ENCODE data around the gene BRINP3. TPM values are rescaled to one million over a fixed set of nuclear protein-coding genes. Genes with fewer than 3 reads are reported as not detected.

Gene BRINP3
- total RNA-seq, 1 donor from 2014 or later = not detected

DNA sequence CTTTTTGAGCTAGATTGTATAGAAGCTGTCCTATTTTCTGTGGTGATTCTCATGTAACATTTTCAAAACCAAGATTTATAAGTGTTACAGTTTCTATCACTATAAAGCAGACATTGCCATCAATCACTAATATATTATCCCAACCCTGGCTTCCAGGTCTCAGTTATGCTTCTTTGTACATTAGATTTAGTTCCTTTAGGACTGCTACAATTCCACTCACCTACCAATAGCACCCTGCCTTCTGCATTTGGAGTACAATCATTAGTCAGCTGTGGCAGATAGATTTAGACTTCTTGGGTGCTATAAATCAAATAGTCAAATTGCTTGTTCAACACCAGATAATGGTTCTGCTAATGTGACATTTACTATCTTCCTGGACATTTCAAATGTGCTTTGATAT, 281.6 kb downstream of the BRINP3 start:
- H3K27ac Mint-ChIP-seq = no peak overlapping the region
- H3K27me3 Mint-ChIP-seq (ENCODE audit: low read depth) = no peaks in the 10 kb centered on the region
- no peaks in the 10 kb centered on the region for H3K36me3 Mint-ChIP-seq (ENCODE audit: low read depth)
- no peak overlapping the region for H3K4me3 Mint-ChIP-seq (ENCODE audit: low read depth)
- peaks cover 18% of the 10 kb centered on the region for H3K9me3 Mint-ChIP-seq
- intact Hi-C loops (cut with micrococcal nuclease) = no loop called here
- no peaks in the 10 kb centered on the region for H3K4me1 Mint-ChIP-seq (ENCODE audit: low read depth)
- no peak for DNase-seq (ENCODE audit: low spot score)

- Mint-ChIP-seq H3K36me3 (ENCODE audit: low read depth) (no peaks in the 10 kb centered on the region), H3K9me3 (peaks cover 10% of the 10 kb centered on the region), H3K27ac (no peak overlapping the region), H3K4me1 (ENCODE audit: low read depth) (no peaks in the 10 kb centered on the region), H3K27me3 (ENCODE audit: low read depth) (no peaks in the 10 kb centered on the region), H3K4me3 (ENCODE audit: low read depth) (no peak overlapping the region)
- intact Hi-C loops (cut with micrococcal nuclease) = no loop called here
- no peak for DNase-seq (ENCODE audit: low spot score)
Observed at GRCh38 chr1:190193508-190194115, 284.1 kb downstream of the BRINP3 start.

DNA sequence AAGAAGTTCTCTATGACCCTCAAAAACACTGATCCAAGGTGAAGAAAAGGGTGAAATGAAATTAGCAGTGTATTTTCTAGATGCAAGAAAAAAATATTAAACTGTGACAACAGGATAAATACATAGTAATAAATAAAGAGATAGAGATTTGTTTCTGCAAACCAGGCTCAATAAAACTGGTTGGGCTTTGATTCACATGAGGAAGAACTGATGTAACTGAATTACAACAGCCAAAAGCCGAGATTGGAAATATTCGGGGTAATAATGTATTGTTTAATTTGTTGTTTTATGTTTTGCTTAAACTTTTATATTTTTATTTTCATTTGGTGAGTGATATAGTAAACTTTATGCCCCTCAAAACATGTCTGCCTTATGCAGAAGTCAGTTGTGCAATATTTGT, 285.0 kb downstream of the BRINP3 start:
- DNase-seq (ENCODE audit: low spot score) = no peak
- Mint-ChIP-seq H3K4me1 (ENCODE audit: low read depth) (no peaks in the 10 kb centered on the region), H3K9me3 (peaks cover 6% of the 10 kb centered on the region), H3K27ac (no peak overlapping the region), H3K36me3 (ENCODE audit: low read depth) (no peaks in the 10 kb centered on the region), H3K4me3 (ENCODE audit: low read depth) (no peak overlapping the region), H3K27me3 (ENCODE audit: low read depth) (no peaks in the 10 kb centered on the region)
- intact Hi-C loops (cut with micrococcal nuclease) = no loop called here

DNA sequence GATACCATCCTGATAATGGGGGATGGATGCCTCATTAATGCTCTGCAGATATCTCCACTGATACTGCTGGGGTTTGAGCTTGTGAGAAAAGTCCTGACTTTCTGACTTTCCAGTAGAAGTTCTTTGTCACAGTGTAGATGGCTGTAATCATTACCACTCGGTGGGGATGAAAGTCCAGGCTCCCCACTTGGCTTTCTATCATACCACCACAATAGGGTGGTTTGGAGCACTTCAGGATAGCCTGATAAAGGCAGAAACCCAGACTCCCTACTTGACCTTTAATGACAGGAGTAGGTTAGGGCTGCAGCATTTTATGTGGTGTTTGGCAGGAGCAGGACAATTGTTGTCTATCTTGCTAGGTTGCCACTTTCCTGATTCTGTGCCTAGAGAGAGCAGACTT, 294.1 kb downstream of the BRINP3 start:
- no peaks in the 10 kb centered on the region for H3K4me1 Mint-ChIP-seq (ENCODE audit: low read depth)
- no peaks in the 10 kb centered on the region for H3K36me3 Mint-ChIP-seq (ENCODE audit: low read depth)
- H3K9me3 Mint-ChIP-seq = peaks cover 6% of the 10 kb centered on the region
- H3K27me3 Mint-ChIP-seq (ENCODE audit: low read depth) = no peaks in the 10 kb centered on the region
- DNase-seq (ENCODE audit: low spot score) = no peak
- intact Hi-C loops (cut with micrococcal nuclease) = no loop called here
- no peak overlapping the region for H3K27ac Mint-ChIP-seq
- no peak overlapping the region for H3K4me3 Mint-ChIP-seq (ENCODE audit: low read depth)

DNA sequence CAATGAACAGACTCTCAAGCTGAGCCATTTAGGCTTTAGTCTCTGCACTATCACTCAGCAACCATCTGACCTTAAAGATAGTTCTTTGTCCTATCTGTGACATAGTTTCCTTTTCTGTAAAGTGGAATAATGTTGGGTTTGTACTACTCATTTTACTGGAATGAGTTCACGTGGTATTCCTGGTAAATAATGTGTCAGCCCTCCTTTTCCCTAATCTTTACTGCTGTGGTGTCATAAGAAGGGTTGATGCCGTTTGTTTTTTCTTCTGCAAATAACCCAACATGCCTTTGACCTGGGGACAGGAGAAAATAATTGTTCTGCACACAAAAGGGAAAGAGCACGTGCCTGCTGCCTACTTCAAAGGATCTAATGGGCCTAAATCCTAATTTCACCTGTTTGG, 297.8 kb downstream of the BRINP3 start:
- H3K36me3 Mint-ChIP-seq (ENCODE audit: low read depth) = no peaks in the 10 kb centered on the region
- no peak overlapping the region for H3K27ac Mint-ChIP-seq
- H3K4me3 Mint-ChIP-seq (ENCODE audit: low read depth) = no peak overlapping the region
- intact Hi-C loops (cut with micrococcal nuclease) = no loop called here
- no peaks in the 10 kb centered on the region for H3K27me3 Mint-ChIP-seq (ENCODE audit: low read depth)
- no peaks in the 10 kb centered on the region for H3K9me3 Mint-ChIP-seq
- no peaks in the 10 kb centered on the region for H3K4me1 Mint-ChIP-seq (ENCODE audit: low read depth)
- no peak for DNase-seq (ENCODE audit: low spot score)

DNA sequence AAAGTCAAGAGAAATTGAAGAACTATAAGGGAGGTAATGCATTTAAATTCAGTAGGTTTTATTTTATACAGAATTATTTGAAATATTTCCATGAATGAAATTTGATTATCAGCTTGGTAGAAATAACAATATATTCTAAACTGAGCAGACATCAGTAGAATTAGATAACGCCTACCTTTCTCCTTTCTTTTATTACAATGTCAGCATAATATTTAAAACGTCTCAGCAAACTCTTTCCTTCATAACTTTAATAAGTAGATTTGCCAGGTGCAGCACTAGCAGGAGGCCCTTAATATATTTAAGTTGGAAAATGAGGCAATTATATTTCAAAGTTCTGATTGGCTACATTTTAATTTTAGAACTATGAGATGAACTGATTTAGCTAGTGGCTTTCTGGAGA, 298.8 kb downstream of the BRINP3 start:
- Mint-ChIP-seq H3K36me3 (ENCODE audit: low read depth) (no peaks in the 10 kb centered on the region), H3K4me1 (ENCODE audit: low read depth) (no peaks in the 10 kb centered on the region), H3K9me3 (no peaks in the 10 kb centered on the region), H3K4me3 (ENCODE audit: low read depth) (no peak overlapping the region), H3K27ac (no peak overlapping the region), H3K27me3 (ENCODE audit: low read depth) (no peaks in the 10 kb centered on the region)
- no peak for DNase-seq (ENCODE audit: low spot score)
- intact Hi-C loops (cut with micrococcal nuclease) = no loop called here

DNA sequence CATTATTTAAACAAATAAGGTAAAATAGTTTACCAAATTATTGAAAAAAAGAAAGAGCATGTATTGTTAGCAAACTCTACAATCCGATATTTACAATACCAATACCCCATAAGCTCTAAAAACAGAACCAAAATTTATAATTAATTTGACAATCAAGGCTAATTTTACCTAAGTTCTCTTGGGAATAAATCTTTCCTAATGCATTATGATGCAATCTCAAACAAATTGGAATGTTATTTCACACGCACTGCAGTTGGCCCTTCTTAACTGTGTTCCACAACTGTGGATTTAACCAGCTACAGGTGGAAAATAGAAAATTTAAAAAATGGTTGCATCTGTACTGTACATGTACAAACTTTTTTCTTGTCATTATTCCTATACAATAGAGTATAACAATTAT, 300.1 kb downstream of the BRINP3 start:
- H3K4me1 Mint-ChIP-seq (ENCODE audit: low read depth) = no peaks in the 10 kb centered on the region
- DNase-seq (ENCODE audit: low spot score) = no peak
- peaks cover 5% of the 10 kb centered on the region for H3K9me3 Mint-ChIP-seq
- intact Hi-C loops (cut with micrococcal nuclease) = no loop called here
- no peak overlapping the region for H3K27ac Mint-ChIP-seq
- no peak overlapping the region for H3K4me3 Mint-ChIP-seq (ENCODE audit: low read depth)
- H3K36me3 Mint-ChIP-seq (ENCODE audit: low read depth) = no peaks in the 10 kb centered on the region
- no peaks in the 10 kb centered on the region for H3K27me3 Mint-ChIP-seq (ENCODE audit: low read depth)

- intact Hi-C loops (cut with micrococcal nuclease) = no loop called here
- no peak overlapping the region for H3K4me3 Mint-ChIP-seq (ENCODE audit: low read depth)
- H3K9me3 Mint-ChIP-seq = peaks cover 9% of the 10 kb centered on the region
- H3K36me3 Mint-ChIP-seq (ENCODE audit: low read depth) = no peaks in the 10 kb centered on the region
- no peaks in the 10 kb centered on the region for H3K27me3 Mint-ChIP-seq (ENCODE audit: low read depth)
- no peak for DNase-seq (ENCODE audit: low spot score)
- no peak overlapping the region for H3K27ac Mint-ChIP-seq
- no peaks in the 10 kb centered on the region for H3K4me1 Mint-ChIP-seq (ENCODE audit: low read depth)
Observed at GRCh38 chr1:190176776-190177175, 300.9 kb downstream of the BRINP3 start.

DNA sequence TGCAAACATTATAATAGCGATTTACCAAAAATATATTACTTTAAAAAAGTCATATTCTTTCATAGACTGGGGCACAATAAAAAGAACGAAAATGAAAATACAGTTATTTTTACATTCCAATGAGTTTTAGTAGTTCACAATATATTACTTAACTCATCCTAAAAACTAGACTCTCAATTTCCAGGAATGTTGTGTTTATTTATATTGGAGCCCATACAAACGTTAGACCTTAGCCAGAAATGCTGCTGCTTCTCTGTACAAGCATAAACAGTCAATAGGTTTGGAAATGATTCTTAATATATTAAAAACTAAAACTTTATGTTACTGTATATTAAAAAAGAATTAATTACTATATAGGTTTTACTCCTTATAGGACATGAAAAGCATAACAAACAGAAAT, 302.3 kb downstream of the BRINP3 start:
- no peaks in the 10 kb centered on the region for H3K4me1 Mint-ChIP-seq (ENCODE audit: low read depth)
- intact Hi-C loops (cut with micrococcal nuclease) = no loop called here
- H3K27me3 Mint-ChIP-seq (ENCODE audit: low read depth) = no peaks in the 10 kb centered on the region
- no peak overlapping the region for H3K27ac Mint-ChIP-seq
- no peak for DNase-seq (ENCODE audit: low spot score)
- H3K9me3 Mint-ChIP-seq = peaks cover 9% of the 10 kb centered on the region
- no peak overlapping the region for H3K4me3 Mint-ChIP-seq (ENCODE audit: low read depth)
- H3K36me3 Mint-ChIP-seq (ENCODE audit: low read depth) = no peaks in the 10 kb centered on the region

- DNase-seq (ENCODE audit: low spot score) = no peak
- Mint-ChIP-seq H3K27me3 (ENCODE audit: low read depth) (no peaks in the 10 kb centered on the region), H3K9me3 (peaks cover 9% of the 10 kb centered on the region), H3K27ac (no peak overlapping the region), H3K4me3 (ENCODE audit: low read depth) (no peak overlapping the region), H3K4me1 (ENCODE audit: low read depth) (no peaks in the 10 kb centered on the region), H3K36me3 (ENCODE audit: low read depth) (no peaks in the 10 kb centered on the region)
- intact Hi-C loops (cut with micrococcal nuclease) = no loop called here
Observed at GRCh38 chr1:190172651-190173430, 304.8 kb downstream of the BRINP3 start.

DNA sequence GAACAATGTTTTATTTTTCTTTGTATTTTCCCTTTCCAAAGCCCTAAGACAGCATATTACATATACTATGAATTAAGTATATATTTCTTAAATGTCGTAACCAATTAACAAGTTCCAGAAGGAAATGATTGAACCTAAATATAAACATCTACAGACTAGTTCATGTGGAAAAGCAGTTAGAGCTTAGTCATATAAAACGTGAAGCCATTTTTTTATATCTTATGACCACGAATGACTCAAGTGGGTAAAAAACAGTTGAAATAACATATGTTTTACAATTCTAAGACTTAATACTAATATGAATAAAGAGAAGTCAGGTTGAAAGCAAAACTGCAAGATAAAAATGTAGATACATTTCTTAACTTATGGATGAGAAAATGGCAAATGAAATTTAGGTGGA, 307.3 kb downstream of the BRINP3 start:
- Mint-ChIP-seq H3K4me1 (ENCODE audit: low read depth) (no peaks in the 10 kb centered on the region), H3K4me3 (ENCODE audit: low read depth) (no peak overlapping the region), H3K27ac (no peak overlapping the region), H3K36me3 (ENCODE audit: low read depth) (no peaks in the 10 kb centered on the region), H3K27me3 (ENCODE audit: low read depth) (no peaks in the 10 kb centered on the region), H3K9me3 (peaks cover 12% of the 10 kb centered on the region)
- intact Hi-C loops (cut with micrococcal nuclease) = no loop called here
- DNase-seq (ENCODE audit: low spot score) = no peak

- no peak for DNase-seq (ENCODE audit: low spot score)
- no peaks in the 10 kb centered on the region for H3K27me3 Mint-ChIP-seq (ENCODE audit: low read depth)
- H3K27ac Mint-ChIP-seq = no peak overlapping the region
- intact Hi-C loops (cut with micrococcal nuclease) = no loop called here
- no peaks in the 10 kb centered on the region for H3K4me1 Mint-ChIP-seq (ENCODE audit: low read depth)
- no peaks in the 10 kb centered on the region for H3K36me3 Mint-ChIP-seq (ENCODE audit: low read depth)
- H3K4me3 Mint-ChIP-seq (ENCODE audit: low read depth) = no peak overlapping the region
- H3K9me3 Mint-ChIP-seq = peaks cover 12% of the 10 kb centered on the region
Observed at GRCh38 chr1:190169311-190170067, 308.2 kb downstream of the BRINP3 start.

DNA sequence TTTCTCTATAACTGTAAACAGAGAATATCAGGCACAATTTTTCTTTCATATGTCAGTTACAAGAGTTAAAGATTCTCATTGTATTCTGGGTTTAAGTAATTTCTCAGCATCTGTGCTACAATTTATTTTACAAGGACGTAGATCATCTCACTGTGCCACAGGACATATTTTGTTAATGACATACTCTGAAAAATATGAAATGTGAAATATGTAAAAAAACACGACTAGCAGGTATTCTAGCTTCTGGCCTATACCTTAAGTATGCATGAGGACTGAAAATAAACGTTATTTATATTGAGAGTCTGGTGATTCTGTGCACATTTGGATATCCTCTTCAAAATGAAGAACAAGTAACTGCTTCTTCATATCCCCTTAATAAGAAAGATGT, 308.8 kb downstream of the BRINP3 start:
- Mint-ChIP-seq H3K27me3 (ENCODE audit: low read depth) (no peaks in the 10 kb centered on the region), H3K9me3 (peaks cover 12% of the 10 kb centered on the region), H3K36me3 (ENCODE audit: low read depth) (no peaks in the 10 kb centered on the region), H3K4me3 (ENCODE audit: low read depth) (no peak overlapping the region), H3K27ac (no peak overlapping the region), H3K4me1 (ENCODE audit: low read depth) (no peaks in the 10 kb centered on the region)
- intact Hi-C loops (cut with micrococcal nuclease) = no loop called here
- no peak for DNase-seq (ENCODE audit: low spot score)
